Keratinocyte (primary cell): ENCODE measurements around the gene YJU2. TPM values are rescaled to one million over a fixed set of nuclear protein-coding genes. Genes with fewer than 3 reads are reported as not detected.
"Not testable (repeated sequence)": the region's sequence is repeated elsewhere in the genome, so short reads cannot be mapped to it uniquely, and the experiment has no call there.

ENCODE experiments used
- DNase-seq: peaks from one replicate; pipeline ENCODE4 v3.0.0-alpha.2; 2011; ENCODE audit warnings: low read depth, missing footprints, low spot score
- FAIRE-seq: peaks from 2 replicates; lab custom pipeline; 2011; peaks lifted over from hg19 to GRCh38; lab: Jason Lieb, UNC
- H2AFZ ChIP-seq: 2 replicates; pipeline ENCODE4 v1.6.0; 2012; ENCODE audit warnings: low read length, control low read depth, inconsistent platforms; ENCODE audit not compliant: control insufficient read depth
- H3K27ac ChIP-seq: 2 replicates; pipeline ENCODE4 v1.5.1; 2011; ENCODE audit warnings: low read length; ENCODE audit not compliant: control insufficient read depth, insufficient read depth
- H3K27me3 ChIP-seq: 3 replicates; pipeline ENCODE4 v1.6.0; 2011; ENCODE audit warnings: low read length; ENCODE audit not compliant: control insufficient read depth, insufficient read depth; ENCODE audit errors: extremely low read depth
- H3K36me3 ChIP-seq, 2 experiments: 2 replicates in 1 of 2; 3 replicates in 1 of 2; pipeline ENCODE4 v1.5.1; 2011; ENCODE audit warnings: low read length in 2 of 2, mild to moderate bottlenecking in 1 of 2; ENCODE audit not compliant: control insufficient read depth in 2 of 2, insufficient read depth in 2 of 2; ENCODE audit errors: extremely low read depth in 1 of 2
- H3K4me1 ChIP-seq: 3 replicates; pipeline ENCODE4 v1.5.1; 2011; ENCODE audit warnings: low read length; ENCODE audit not compliant: control insufficient read depth, insufficient read depth; ENCODE audit errors: extremely low read depth
- H3K4me2 ChIP-seq: 3 replicates; pipeline ENCODE4 v1.6.0; 2011; ENCODE audit warnings: low read depth, low read length; ENCODE audit not compliant: control insufficient read depth, insufficient read depth; ENCODE audit errors: extremely low read depth
- H3K4me3 ChIP-seq, 3 experiments: fragments of 200-600 bp in 1 of 3; sonication (generic) in 1 of 3; 2 replicates in 2 of 3; 3 replicates in 1 of 3; pipeline ENCODE4 v1.5.1; 2011 to 2016; ENCODE audit warnings: low read length in 3 of 3, mild to moderate bottlenecking in 3 of 3, control low read depth in 2 of 3, inconsistent platforms in 1 of 3, low read depth in 1 of 3, mixed read lengths in 1 of 3, mixed run types in 1 of 3, moderate library complexity in 1 of 3; ENCODE audit not compliant: control insufficient read depth in 2 of 3, insufficient read depth in 2 of 3; ENCODE audit errors: extremely low read depth in 1 of 3
- H3K79me2 ChIP-seq: 2 replicates; pipeline ENCODE4 v1.6.0; 2012; ENCODE audit warnings: low read length; ENCODE audit not compliant: control insufficient read depth, insufficient read depth
- H3K9ac ChIP-seq: 3 replicates; pipeline ENCODE4 v1.6.0; 2011; ENCODE audit warnings: low read length; ENCODE audit not compliant: control insufficient read depth, insufficient read depth; ENCODE audit errors: extremely low read depth
- H3K9me1 ChIP-seq: 3 replicates; pipeline ENCODE4 v1.6.0; 2011; ENCODE audit warnings: low read length; ENCODE audit not compliant: control insufficient read depth, insufficient read depth; ENCODE audit errors: extremely low read depth
- H3K9me3 ChIP-seq: 2 replicates; pipeline ENCODE4 v1.5.1; 2012; ENCODE audit warnings: low read depth, low read length; ENCODE audit not compliant: control insufficient read depth
- H4K20me1 ChIP-seq: 3 replicates; pipeline ENCODE4 v1.6.0; 2011; ENCODE audit warnings: low read length; ENCODE audit not compliant: control insufficient read depth, insufficient read depth; ENCODE audit errors: extremely low read depth
- CTCF ChIP-seq, 3 experiments: IDR thresholded peaks in 1 of 3; conservative IDR thresholded peaks in 1 of 3; optimal IDR thresholded peaks in 1 of 3; 2 replicates in 2 of 3; 3 replicates in 1 of 3; pipeline versions ENCODE3 to v1.5.1; 2011; ENCODE audit warnings: low read length in 3 of 3, mild to moderate bottlenecking in 3 of 3, moderate library complexity in 2 of 3, control low read depth in 1 of 3, inconsistent platforms in 1 of 3; ENCODE audit not compliant: insufficient read depth in 2 of 3; ENCODE audit errors: extremely low read depth in 1 of 3
- EZH2 ChIP-seq: IDR thresholded peaks from one replicate; pipeline ENCODE4 v1.6.1; 2012; ENCODE audit warnings: inconsistent platforms, mild to moderate bottlenecking, low read length, moderate library complexity
- dilution Hi-C: fragments of 300-500 bp; cut with MboI; formaldehyde crosslinking; loops from one replicate; pipeline ENCODE4 v1.7.0; 2020; ENCODE audit warnings: low sequenced_read_pairs; ENCODE audit not compliant: extremely low pct_ligation_motif_present
- polyA plus RNA-seq, 5 experiments: library from polyadenylated mRNA; depleted of rRNA in 3 of 5; stranded (reverse) in 3 of 5; stranded (forward) in 1 of 5; unstranded in 1 of 5; fragments of >200 nt; gene quantifications; 1 replicate in 1 of 5; 2 replicates in 3 of 5; 3 replicates in 1 of 5; pipeline versions ENCODE4 v1.2.1 to v1.2.3, GENCODE V29; 2011 to 2012; ENCODE audit warnings: missing spikeins in 2 of 5, low read depth in 1 of 5, low replicate concordance in 1 of 5

Gene YJU2
- polyA plus RNA-seq, 1 donor (not counting 4 experiments of a cell fraction or from before 2014, with no cell fraction given): 13.7 TPM

GRCh38 chr19:4234862-4235201, 12.0 kb upstream of the YJU2 start:
- Histone ChIP-seq H3K36me3 (no peaks in the 10 kb centered on the region), H2AFZ (no peak overlapping the region), H3K9me3 (no peaks in the 10 kb centered on the region), H3K27ac (no peak overlapping the region), H4K20me1 (no peaks in the 10 kb centered on the region), H3K27me3 (no peaks in the 10 kb centered on the region), H3K9ac (no peak overlapping the region), H3K4me2 (no peak overlapping the region), H3K4me1 (no peaks in the 10 kb centered on the region), H3K4me3 (no peak overlapping the region), H3K79me2 (no peaks in the 10 kb centered on the region), H3K9me1 (no peaks in the 10 kb centered on the region)
- dilution Hi-C loops: no loop called here
- FAIRE-seq (no peak), DNase-seq (no peak)
- TF ChIP-seq EZH2 (no peak), CTCF (optimal IDR thresholded peaks at IDR 0.05 in 1 of 3, IDR thresholded peaks at IDR 0.05 in 1 of 3, conservative IDR thresholded peaks at IDR 0.05 in 1 of 3; ENCODE audit: extremely low read depth in 1 of 3, insufficient read depth in 2 of 3, low read length in 3 of 3) (no peak)

GRCh38 chr19:4237510-4237909, 9.4 kb upstream of the YJU2 start:
- H3K4me1 ChIP-seq, H3K9me3 ChIP-seq, H2AFZ ChIP-seq, H3K9ac ChIP-seq, H3K79me2 ChIP-seq, FAIRE-seq, H3K4me3 ChIP-seq, H3K4me2 ChIP-seq, H3K36me3 ChIP-seq, DNase-seq, H3K27me3 ChIP-seq, H3K9me1 ChIP-seq, dilution Hi-C loops, H3K27ac ChIP-seq, H4K20me1 ChIP-seq: not testable (repeated sequence)

- Histone ChIP-seq H3K4me2 (no peak overlapping the region), H3K9me3 (no peaks in the 10 kb centered on the region), H3K79me2 (no peaks in the 10 kb centered on the region), H4K20me1 (no peaks in the 10 kb centered on the region), H3K27me3 (no peaks in the 10 kb centered on the region), H3K4me3 (no peak overlapping the region), H2AFZ (no peak overlapping the region), H3K27ac (no peak overlapping the region), H3K9ac (no peak overlapping the region), H3K36me3 (no peaks in the 10 kb centered on the region), H3K4me1 (no peaks in the 10 kb centered on the region), H3K9me1 (no peaks in the 10 kb centered on the region)
- DNase-seq (no peak), FAIRE-seq (no peak)
- TF ChIP-seq CTCF (optimal IDR thresholded peaks at IDR 0.05 in 1 of 3, IDR thresholded peaks at IDR 0.05 in 1 of 3, conservative IDR thresholded peaks at IDR 0.05 in 1 of 3; ENCODE audit: extremely low read depth in 1 of 3, insufficient read depth in 2 of 3, low read length in 3 of 3) (no peak), EZH2 (no peak)
- dilution Hi-C loops: no loop called here
Measured at GRCh38 chr19:4238831-4239230, 8.0 kb upstream of the YJU2 start.
